ENCODE results near the gene PDE4B.
A peak's percentile ranks its signal among the peaks of the same experiment; 100 is the strongest.

PDE4B gene

DNA sequence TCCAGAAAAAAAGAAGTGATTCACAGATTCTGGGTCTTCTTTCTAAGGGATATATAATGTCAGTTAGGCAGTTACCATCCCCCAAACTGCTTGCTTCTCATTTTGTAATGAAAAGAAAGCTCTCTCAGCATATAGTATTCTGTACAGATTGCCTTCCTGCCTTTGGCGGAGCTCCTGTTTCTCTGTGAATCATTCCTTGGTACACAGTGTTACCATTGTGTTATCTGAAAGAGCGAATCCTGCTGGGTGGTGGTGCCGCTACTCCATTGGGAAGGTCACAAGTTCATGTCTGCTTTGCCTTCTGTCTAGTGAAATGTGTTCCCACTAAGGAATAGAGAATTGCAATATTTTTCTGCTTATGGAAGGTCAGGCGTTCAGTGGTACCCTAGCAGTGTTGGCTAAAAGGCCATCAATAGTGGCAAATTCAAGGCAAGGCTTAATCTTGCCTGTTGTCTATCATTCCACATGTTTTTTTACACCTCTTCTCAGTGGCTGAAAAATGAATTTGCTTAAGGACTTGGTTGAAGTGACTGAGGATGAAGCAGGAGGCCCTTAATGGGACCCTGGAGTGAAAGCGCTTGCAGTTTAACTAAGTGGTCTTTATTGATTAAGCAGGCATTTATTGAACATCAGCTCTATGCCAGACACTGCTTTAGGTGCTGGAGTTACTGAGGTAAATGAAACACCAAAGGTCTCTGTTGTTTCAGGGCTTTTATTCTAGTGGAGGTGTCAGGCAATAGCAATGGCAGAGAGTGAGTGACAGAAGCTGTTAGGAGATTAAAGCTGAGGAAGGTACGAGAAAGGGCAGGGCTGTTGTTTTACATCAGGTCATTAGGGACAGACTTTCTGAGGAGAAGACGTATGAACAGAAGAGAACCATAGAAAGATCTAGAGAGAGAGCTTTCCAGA lies 186.7 kb downstream of the PDE4B start:
- Histone ChIP-seq H3K9me3 (ENCODE audit: low read length) (peaks cover 17% of the 10 kb centered on the region), H2AFZ (ENCODE audit: low read depth, low read length) (peak overlapping the region; percentile 17), H3K4me3 (ENCODE audit: low read length) (peak overlapping the region; percentile 4), H3K27me3 (ENCODE audit: insufficient read depth, low read length) (no peaks in the 10 kb centered on the region), H3K4me1 (ENCODE audit: insufficient read depth, low read length) (peaks cover 23% of the 10 kb centered on the region), H3K36me3 (ENCODE audit: insufficient read depth, low read length) (no peaks in the 10 kb centered on the region)

DNA sequence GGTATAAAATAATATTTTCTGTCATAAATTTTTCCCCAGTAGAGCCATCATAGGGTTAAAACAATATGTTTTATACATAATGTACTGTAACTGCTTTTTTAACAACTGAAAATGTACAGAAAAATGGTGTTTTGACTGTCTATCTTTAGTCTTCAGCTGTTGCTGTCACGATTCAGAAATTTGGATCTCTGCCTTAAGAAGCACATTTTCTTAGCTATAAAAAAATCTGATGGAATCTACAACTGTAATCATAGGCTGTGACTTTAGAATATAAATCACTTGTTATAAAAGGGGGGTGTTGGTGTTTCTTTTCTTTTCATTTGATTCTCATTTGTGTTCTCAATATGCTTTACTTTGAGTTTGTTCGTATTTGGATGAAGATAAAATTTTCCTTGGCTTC lies 187.5 kb downstream of the PDE4B start:
- H3K4me3 ChIP-seq (ENCODE audit: low read length): no peak overlapping the region
- H2AFZ ChIP-seq (ENCODE audit: low read depth, low read length): no peak overlapping the region

DNA sequence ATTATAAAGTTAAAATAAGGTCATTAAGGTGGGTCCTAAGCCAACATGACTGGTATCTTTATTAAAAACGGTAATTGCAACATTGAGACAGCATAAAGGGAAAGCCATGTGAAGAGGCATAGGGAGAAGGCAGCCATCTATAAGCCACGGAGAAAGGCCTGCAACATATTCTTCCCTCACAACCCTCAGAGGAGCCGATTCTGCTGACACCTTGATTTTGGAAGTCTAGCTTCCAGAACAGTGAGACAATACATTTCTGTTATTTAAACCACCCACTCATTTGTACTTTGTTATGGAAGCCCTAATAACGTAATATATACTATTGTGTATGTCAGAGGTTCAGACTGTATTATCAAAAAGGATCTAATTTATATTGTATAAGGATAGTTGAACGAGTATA lies 190.8 kb downstream of the PDE4B start:
- H3K4me1 ChIP-seq (ENCODE audit: insufficient read depth, low read length): peaks cover 18% of the 10 kb centered on the region
- no peaks in the 10 kb centered on the region for H3K27me3 ChIP-seq (ENCODE audit: insufficient read depth, low read length)
- H3K9me3 ChIP-seq (ENCODE audit: low read length): peaks cover 3% of the 10 kb centered on the region
- no peak overlapping the region for H3K4me3 ChIP-seq (ENCODE audit: low read length)
- no peaks in the 10 kb centered on the region for H3K36me3 ChIP-seq (ENCODE audit: insufficient read depth, low read length)
- H2AFZ ChIP-seq (ENCODE audit: low read depth, low read length): no peak overlapping the region

More for the DNA sequence above, 187.5 kb downstream of the PDE4B start:
- Histone ChIP-seq H3K27me3 (ENCODE audit: insufficient read depth, low read length) (no peaks in the 10 kb centered on the region), H3K36me3 (ENCODE audit: insufficient read depth, low read length) (no peaks in the 10 kb centered on the region), H3K9me3 (ENCODE audit: low read length) (peaks cover 12% of the 10 kb centered on the region), H3K4me1 (ENCODE audit: insufficient read depth, low read length) (peaks cover 23% of the 10 kb centered on the region)

DNA sequence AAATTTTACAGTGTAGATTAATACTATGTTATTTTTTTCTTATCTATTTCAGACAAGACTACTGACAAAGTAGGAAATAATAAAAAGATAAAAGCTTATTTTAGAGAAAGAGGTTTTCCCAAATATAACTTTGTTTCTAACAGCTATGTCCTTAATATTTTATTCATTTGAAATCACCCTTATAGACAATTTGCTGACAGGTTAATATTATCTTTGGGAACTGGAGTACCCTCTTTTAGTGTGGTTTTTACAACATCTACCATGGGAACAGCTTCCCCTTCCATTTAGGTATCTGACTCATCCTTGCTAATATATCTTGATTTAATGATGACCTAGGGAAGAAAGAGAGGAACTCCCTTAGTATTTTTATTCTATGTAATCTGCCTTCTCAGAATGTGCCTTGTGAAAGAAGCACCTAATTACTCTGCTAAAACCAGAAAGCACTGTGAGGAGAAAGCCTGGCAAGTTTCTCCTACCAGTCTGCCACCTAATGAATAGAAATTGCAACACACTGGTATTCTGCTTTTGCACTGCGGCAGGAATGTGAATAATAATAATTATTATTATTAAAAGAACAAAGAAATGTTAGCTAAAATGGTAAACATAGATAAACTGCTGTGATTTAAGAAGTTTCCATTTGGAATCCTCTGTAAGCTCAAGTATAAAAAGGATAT lies 192.8 kb downstream of the PDE4B start:
- no peak overlapping the region for H2AFZ ChIP-seq (ENCODE audit: low read depth, low read length)
- peaks cover 3% of the 10 kb centered on the region for H3K9me3 ChIP-seq (ENCODE audit: low read length)
- no peak overlapping the region for H3K4me3 ChIP-seq (ENCODE audit: low read length)
- H3K36me3 ChIP-seq (ENCODE audit: insufficient read depth, low read length): no peaks in the 10 kb centered on the region
- no peaks in the 10 kb centered on the region for H3K4me1 ChIP-seq (ENCODE audit: insufficient read depth, low read length)
- H3K27me3 ChIP-seq (ENCODE audit: insufficient read depth, low read length): no peaks in the 10 kb centered on the region

DNA sequence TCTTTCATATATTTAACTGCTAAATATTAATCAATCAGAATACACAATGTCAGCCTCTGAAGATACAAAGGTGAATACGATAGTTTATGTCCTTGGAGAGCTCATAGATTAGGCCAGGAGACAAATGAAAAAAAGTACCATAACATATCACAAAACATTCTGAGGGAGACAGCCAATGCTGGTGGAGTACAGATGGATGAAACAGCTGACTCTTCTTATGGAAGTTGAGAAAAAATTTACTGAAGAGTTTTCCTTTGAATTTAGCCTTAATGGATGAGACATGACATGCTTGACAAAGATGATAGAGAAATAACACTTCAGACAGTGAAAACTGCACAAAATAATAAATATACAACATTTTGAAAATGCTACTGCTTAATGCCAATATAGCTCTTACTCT lies 193.5 kb downstream of the PDE4B start:
- Histone ChIP-seq H3K4me1 (ENCODE audit: insufficient read depth, low read length) (no peaks in the 10 kb centered on the region), H3K4me3 (ENCODE audit: low read length) (no peak overlapping the region), H2AFZ (ENCODE audit: low read depth, low read length) (no peak overlapping the region), H3K9me3 (ENCODE audit: low read length) (peaks cover 3% of the 10 kb centered on the region), H3K27me3 (ENCODE audit: insufficient read depth, low read length) (no peaks in the 10 kb centered on the region), H3K36me3 (ENCODE audit: insufficient read depth, low read length) (no peaks in the 10 kb centered on the region)

DNA sequence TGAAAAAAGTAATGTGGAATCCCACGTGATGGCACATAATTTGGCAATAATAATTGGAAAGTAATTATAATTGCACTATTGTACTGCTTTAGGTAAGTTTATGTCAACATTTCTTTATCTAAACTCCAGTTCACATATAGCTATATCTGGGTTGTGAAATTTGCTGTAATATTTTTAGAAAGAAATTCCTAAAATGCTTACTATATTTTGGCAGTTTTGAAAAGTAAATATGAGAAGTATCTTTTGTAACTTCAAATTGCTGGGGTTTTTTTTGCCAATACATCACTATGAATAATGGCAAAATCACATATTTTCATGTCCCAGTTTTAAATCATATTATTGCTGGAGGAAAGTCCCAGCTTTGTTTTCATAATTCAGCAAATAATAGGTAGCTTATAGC lies 197.5 kb downstream of the PDE4B start:
- Histone ChIP-seq H3K9me3 (ENCODE audit: low read length) (no peaks in the 10 kb centered on the region), H3K4me3 (ENCODE audit: low read length) (no peak overlapping the region), H3K27me3 (ENCODE audit: insufficient read depth, low read length) (no peaks in the 10 kb centered on the region), H3K4me1 (ENCODE audit: insufficient read depth, low read length) (peaks cover 16% of the 10 kb centered on the region), H2AFZ (ENCODE audit: low read depth, low read length) (no peak overlapping the region), H3K36me3 (ENCODE audit: insufficient read depth, low read length) (no peaks in the 10 kb centered on the region)

DNA sequence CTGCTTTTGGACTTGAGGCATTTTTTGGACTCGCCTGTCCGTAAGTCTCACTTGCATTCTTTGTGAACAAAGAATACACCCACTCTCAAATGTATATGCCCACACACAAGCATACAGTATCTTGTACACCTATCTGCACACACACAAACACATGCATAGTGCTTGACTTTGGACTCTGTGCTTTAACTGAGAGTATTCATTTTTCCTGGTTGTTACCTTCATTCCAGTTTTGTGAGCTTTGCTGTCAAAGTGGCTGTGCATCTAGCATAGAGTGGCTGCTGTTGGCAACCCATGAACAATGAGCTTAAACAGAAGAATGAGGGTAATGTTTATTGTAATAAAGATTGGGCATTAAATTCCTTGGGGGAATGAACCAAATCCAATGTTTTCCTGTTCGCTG lies 199.0 kb downstream of the PDE4B start:
- Histone ChIP-seq H3K4me1 (ENCODE audit: insufficient read depth, low read length) (peaks cover 21% of the 10 kb centered on the region), H3K4me3 (ENCODE audit: low read length) (peak overlapping the region; percentile 81), H3K27me3 (ENCODE audit: insufficient read depth, low read length) (no peaks in the 10 kb centered on the region), H3K36me3 (ENCODE audit: insufficient read depth, low read length) (no peaks in the 10 kb centered on the region), H3K9me3 (ENCODE audit: low read length) (no peaks in the 10 kb centered on the region), H2AFZ (ENCODE audit: low read depth, low read length) (peak overlapping the region; percentile 44)

DNA sequence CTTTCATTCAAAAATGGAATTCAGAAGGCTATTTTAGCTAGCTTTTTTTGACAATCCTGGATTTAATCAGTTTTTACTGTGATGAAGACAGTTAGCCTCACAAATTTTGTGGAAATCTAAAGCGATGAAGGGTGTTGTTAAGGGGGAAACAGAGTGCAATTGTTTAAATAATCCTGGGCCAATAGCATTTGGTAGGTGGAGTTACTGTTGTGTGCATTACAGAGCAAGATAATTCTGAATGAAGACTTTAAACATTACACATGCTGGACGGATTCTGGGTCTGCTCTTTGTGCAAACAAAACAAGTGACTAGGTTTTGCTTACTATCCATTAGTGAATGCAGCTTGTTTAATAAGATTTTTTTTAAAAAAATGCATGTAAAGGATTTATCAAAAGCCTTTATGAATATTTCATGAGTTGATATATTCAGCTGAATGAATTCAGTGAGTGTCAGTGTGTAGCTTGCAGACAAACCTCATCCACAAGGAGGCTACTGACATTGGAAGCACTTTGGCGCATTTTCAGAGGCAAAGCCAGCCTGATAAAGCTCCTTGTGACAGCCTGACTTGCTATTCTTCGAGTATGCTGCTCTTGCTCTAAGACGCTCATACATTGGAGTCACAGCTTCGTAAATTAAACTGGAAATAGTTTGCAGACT lies 199.6 kb downstream of the PDE4B start:
- H3K9me3 ChIP-seq (ENCODE audit: low read length): no peaks in the 10 kb centered on the region
- no peaks in the 10 kb centered on the region for H3K36me3 ChIP-seq (ENCODE audit: insufficient read depth, low read length)
- H3K4me1 ChIP-seq (ENCODE audit: insufficient read depth, low read length): peaks cover 21% of the 10 kb centered on the region
- peak overlapping the region; percentile 81 for H3K4me3 ChIP-seq (ENCODE audit: low read length)
- peak overlapping the region; percentile 44 for H2AFZ ChIP-seq (ENCODE audit: low read depth, low read length)
- no peaks in the 10 kb centered on the region for H3K27me3 ChIP-seq (ENCODE audit: insufficient read depth, low read length)

DNA sequence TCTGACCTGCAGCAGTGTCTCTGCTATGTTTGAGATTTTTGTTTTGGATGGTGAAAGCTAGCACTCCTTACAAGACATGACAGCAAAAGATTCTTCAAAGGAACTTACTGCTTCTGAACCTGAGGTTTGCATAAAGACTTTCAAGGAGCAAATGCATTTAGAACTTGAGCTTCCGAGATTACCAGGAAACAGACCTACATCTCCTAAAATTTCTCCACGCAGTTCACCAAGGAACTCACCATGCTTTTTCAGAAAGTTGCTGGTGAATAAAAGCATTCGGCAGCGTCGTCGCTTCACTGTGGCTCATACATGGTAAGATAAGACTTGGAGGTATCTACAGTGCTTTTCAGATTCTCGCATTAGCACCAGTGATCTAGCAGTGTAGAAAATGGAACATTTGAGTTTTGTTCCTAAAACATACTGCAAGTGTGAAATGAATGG lies 200.2 kb downstream of the PDE4B start:
- Histone ChIP-seq H3K27me3 (ENCODE audit: insufficient read depth, low read length) (no peaks in the 10 kb centered on the region), H3K4me1 (ENCODE audit: insufficient read depth, low read length) (peaks cover 21% of the 10 kb centered on the region), H3K4me3 (ENCODE audit: low read length) (peak overlapping the region; percentile 81), H3K9me3 (ENCODE audit: low read length) (no peaks in the 10 kb centered on the region), H2AFZ (ENCODE audit: low read depth, low read length) (peak overlapping the region; percentile 44), H3K36me3 (ENCODE audit: insufficient read depth, low read length) (no peaks in the 10 kb centered on the region)

DNA sequence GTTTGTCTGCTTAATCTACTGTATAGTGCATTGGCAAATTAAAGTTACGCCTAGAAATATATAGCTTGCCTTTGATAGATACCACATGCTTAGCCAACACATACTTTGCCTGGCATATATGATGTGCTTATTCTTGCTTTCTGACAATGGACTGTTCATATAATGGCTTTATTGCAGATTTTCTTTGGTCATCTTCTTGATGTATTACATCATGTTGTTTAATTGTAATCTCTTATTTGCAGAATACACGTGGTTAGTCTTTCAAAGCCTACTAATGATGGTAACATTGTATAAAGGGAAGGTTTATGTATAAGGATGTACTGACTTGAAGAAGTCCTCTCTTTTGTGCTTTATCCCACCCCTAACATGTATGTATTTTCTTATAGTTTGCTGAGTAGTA lies 201.5 kb downstream of the PDE4B start:
- no peaks in the 10 kb centered on the region for H3K36me3 ChIP-seq (ENCODE audit: insufficient read depth, low read length)
- no peaks in the 10 kb centered on the region for H3K27me3 ChIP-seq (ENCODE audit: insufficient read depth, low read length)
- peak overlapping the region; percentile 81 for H3K4me3 ChIP-seq (ENCODE audit: low read length)
- peak overlapping the region; percentile 46 for H2AFZ ChIP-seq (ENCODE audit: low read depth, low read length)
- peaks cover 21% of the 10 kb centered on the region for H3K4me1 ChIP-seq (ENCODE audit: insufficient read depth, low read length)
- H3K9me3 ChIP-seq (ENCODE audit: low read length): no peaks in the 10 kb centered on the region

DNA sequence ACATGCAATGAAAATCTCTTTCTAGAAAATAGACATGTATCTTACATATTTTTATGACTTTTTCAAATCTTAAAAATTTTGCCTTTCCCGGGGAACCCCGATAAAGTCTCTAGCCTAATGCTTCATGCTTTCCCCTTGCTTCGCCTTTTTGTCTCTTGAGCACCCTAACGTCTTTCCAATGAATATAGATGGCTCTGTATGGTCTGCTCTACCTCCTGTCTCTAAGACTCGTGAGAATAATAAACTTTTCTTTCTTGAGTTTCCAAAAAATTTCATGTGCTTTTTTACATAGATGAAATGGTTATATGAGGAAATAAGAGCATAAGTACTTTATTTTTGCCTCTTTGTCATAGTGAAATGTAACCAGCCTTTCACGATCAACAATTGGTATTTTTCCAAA lies 202.6 kb downstream of the PDE4B start:
- Histone ChIP-seq H3K4me3 (ENCODE audit: low read length) (peak overlapping the region; percentile 81), H3K36me3 (ENCODE audit: insufficient read depth, low read length) (no peaks in the 10 kb centered on the region), H3K27me3 (ENCODE audit: insufficient read depth, low read length) (no peaks in the 10 kb centered on the region), H3K9me3 (ENCODE audit: low read length) (no peaks in the 10 kb centered on the region), H2AFZ (ENCODE audit: low read depth, low read length) (no peak overlapping the region), H3K4me1 (ENCODE audit: insufficient read depth, low read length) (peaks cover 21% of the 10 kb centered on the region)

DNA sequence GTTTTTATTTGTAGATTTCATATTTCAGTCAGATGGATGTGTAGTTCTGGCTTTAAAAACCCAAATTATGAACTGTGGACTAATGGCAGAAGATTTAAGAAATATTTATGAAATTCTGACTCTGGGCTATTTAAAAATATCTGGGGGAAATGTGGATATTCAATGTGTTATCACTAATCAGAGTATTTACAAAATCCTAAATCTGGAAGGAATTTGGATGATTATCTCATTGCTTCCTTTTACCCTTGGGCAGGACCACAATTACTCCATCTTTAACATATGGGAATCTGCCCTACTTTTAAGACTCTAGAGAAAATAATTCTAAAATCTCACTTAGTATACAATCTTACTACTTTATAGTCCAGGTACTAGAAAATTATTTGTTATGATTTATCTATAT lies 203.2 kb downstream of the PDE4B start:
- Histone ChIP-seq H2AFZ (ENCODE audit: low read depth, low read length) (no peak overlapping the region), H3K4me3 (ENCODE audit: low read length) (peak overlapping the region; percentile 81), H3K36me3 (ENCODE audit: insufficient read depth, low read length) (no peaks in the 10 kb centered on the region), H3K4me1 (ENCODE audit: insufficient read depth, low read length) (peaks cover 21% of the 10 kb centered on the region), H3K9me3 (ENCODE audit: low read length) (no peaks in the 10 kb centered on the region), H3K27me3 (ENCODE audit: insufficient read depth, low read length) (no peaks in the 10 kb centered on the region)

DNA sequence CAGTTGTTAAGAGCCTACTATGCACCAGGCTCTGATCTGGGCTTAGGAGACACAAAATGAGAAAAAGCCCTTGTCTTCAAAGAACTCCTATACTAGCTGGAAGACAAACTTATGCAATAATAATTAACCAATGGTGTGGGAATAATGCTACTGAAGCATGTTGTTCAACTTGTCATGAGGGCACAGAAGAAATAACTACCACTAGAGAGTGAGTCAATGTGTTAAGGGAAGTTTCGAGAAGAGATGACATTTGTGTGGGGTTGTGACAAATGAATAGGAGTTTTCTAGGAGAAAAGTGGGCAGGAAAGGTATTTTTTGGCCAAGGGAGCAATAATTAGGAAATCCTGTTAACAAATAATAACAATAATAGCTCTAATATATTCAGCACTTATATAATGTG lies 205.0 kb downstream of the PDE4B start:
- Histone ChIP-seq H3K4me3 (ENCODE audit: low read length) (no peak overlapping the region), H3K9me3 (ENCODE audit: low read length) (no peaks in the 10 kb centered on the region), H3K27me3 (ENCODE audit: insufficient read depth, low read length) (no peaks in the 10 kb centered on the region), H3K36me3 (ENCODE audit: insufficient read depth, low read length) (no peaks in the 10 kb centered on the region), H3K4me1 (ENCODE audit: insufficient read depth, low read length) (peaks cover 12% of the 10 kb centered on the region), H2AFZ (ENCODE audit: low read depth, low read length) (no peak overlapping the region)

All from neuron (in vitro differentiated cells).